ENCODE results near the gene ERICH6B.

Gene ERICH6B

DNA sequence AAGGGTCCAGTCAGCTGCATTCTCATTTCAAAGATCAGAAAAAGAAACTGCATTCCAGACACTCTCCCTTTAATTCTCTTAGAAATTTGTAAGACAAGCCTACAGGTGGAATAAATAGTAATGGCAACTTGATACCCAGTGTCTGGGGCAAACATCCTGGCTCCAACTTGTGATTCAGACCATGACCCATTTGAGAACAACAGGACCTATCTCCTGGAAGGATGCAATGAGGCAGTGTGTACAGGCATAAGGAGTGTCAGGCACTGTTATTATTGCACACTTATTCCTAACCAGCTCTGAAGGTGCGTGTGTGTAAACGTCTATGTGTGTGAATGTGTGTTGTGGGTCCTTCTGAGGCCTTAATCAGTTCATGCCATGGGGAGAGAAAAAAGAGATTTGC, 13.9 kb downstream of the ERICH6B start:
- DNase-seq (ENCODE audit: low read depth, low spot score): no peak

DNA sequence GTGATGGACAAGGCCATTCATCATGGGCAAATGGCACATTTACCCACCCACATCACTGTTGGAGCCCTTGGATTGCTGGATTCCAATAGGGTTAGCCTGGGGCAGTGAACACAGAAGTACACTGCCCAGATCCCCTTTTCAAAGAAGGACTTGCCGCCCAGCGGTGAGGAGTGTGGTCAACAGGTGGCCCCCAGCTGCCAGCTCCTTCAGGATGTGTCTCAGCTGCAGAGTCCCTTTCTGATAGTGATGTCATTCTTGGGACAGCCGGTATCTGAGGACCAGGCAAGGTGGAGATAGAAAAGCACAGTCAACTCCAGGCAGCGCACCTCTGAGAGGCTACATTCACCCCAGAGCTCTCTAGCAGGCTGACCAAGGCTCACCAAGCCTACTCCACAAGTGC, 16.9 kb downstream of the ERICH6B start:
- DNase-seq (ENCODE audit: low read depth, low spot score): no peak

DNA sequence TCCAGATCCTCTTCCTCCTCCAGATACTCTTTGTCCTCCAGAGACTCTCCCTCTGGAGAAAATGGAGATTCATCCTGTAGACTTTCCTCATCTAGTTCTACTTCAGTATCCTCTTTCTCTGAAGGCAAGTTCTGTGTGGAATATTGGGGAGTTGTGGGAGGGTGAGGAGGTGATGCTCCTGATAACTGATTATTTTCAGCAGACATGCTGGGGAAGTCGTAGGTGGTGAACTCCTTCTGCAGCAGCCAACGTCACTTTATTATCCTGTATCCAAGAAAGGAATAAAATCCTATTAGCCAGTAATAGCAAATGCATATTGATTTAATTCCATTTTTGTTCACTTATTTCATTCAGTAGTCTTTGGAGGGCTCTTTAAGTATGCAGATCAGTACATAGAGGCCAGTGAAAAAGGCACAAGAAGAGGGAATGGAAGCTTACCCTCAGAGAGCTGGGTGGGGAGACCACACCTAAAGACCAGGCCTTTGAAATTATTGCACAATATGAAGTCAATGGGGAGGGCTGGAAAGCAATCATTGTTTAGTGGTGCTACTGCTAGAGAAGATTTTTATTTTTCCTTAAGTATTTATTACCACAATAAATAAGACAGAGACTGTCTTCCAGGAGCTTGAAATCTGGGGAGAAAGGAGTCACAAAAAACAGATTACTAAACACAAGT, 18.6 kb downstream of the ERICH6B start:
- no peak for DNase-seq (ENCODE audit: low read depth, low spot score)

DNA sequence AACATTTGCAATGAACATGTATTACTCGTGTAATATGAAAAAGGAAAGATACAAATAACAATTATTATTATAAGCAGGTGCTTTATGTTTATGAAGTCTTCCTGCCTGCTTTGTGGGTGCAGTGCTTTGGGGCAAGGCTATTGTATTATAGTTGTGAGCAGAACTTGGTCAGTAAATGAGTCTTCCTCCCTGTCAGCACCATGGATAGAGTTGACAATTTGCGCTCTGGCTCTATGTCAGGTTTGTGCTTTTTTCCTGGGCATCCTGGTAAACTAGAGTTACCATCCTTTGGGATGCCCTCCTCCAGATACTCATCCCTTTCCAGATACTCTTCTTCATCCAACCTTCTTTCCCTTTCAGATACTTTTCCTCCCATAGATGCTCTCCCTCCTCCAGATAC, 19.6 kb downstream of the ERICH6B start:
- DNase-seq (ENCODE audit: low read depth, low spot score): no peak

DNA sequence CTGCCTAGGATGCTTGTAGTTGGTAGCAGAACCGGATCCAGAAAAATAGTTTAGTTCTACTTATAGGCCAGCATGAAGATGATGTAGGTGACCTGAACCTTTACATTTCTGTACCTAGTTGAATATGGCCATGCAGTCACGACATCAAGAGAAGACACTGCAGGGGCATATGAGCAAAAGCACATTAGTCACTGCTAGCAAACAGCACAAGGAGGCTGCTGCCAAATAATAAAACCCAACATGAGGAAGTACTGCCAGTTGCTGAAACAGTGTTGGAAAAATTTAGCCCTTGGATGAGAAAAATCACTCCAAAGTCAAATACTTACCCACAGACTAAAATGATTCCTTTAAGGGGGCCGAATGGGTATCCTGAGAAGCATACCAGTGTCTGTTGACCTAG, 20.8 kb downstream of the ERICH6B start:
- DNase-seq (ENCODE audit: low read depth, low spot score): no peak

DNA sequence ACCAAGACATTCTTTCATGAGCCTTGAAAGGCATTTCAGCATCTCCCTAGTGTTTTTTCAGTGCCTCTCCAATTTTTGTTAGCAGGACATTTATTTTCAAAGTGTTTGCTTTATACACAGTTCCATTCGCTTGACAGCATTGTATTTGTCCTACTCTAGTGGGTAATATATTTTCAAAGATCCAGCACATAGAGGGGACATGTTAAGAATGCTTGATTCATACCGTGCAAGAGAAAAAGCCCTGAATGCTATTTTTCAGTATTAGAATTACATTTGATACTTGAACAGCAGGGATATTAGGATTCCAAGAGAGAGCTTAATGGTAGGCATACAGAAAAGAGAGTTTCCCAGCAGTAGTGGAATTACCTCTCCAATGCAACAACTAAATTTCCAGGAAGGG, 21.3 kb downstream of the ERICH6B start:
- no peak for DNase-seq (ENCODE audit: low read depth, low spot score)

GRCh38 chr13:45592758-45593157, 22.8 kb downstream of the ERICH6B start:
- no peak for DNase-seq (ENCODE audit: low read depth, low spot score)

DNA sequence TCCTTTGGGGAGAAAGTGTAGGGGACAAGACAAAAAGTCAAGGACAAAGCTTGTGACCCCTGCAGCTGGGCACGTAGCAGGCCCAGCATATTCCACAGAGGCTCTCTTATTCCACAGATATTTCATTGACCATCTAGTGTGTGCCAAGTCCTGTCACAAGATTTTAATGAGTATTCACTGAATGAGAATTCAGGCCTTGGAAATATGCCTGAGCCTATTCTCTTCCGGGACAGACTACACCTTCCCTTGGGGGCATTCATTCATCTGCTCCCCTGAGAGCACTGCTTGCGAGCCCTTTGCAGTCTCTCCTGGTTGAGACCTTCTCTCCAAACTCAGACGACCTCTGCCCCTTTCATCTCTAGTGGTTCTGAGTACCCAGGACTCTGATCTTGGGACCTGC, 25.5 kb downstream of the ERICH6B start:
- DNase-seq (ENCODE audit: low read depth, low spot score): no peak

GRCh38 chr13:45587897-45588296, 27.6 kb downstream of the ERICH6B start:
- no peak for DNase-seq (ENCODE audit: low read depth, low spot score)

DNA sequence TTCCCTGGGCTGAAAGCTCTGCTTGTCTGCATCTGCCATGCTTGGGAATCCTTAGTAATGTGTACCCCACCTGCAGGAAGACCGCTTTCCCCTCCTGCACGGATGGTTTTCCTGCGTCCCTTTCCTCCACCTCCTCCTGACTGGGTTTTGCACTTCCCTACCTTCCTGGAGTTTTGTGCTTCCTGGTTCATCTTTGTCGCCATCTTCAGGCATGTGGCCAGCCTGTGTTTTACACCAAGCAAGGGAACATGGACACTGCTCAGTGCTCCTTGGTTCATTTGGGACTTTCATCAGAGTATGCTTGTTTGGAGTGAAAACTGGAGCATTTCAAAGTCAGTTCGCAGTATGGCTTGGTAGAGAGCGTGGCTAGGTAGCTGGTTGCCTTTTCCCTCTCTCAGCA, 30.7 kb downstream of the ERICH6B start:
- no peak for DNase-seq (ENCODE audit: low read depth, low spot score)

- no peak for DNase-seq (ENCODE audit: low read depth, low spot score)
Observed at GRCh38 chr13:45582408-45583076, 33.0 kb downstream of the ERICH6B start.

DNA sequence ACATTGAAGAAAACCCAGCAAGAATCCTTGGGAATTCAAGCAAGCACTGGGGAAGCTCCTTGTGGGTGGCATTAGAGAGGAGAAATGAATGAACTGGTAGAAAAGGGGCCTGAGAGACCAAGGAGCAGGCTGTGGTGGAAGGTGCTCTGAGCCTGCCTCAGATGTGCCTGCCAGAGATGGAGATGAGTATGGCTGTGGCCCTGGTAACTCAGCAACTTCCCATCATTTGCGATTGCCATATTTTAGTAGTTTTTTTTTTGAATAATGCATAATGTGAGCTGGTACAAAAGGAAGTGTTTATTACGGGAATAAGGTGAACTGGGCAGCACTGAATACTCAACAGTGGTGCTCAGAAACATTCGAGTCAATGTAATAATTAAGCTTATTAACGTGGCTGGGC, 39.1 kb downstream of the ERICH6B start:
- DNase-seq (ENCODE audit: low read depth, low spot score): no peak

DNA sequence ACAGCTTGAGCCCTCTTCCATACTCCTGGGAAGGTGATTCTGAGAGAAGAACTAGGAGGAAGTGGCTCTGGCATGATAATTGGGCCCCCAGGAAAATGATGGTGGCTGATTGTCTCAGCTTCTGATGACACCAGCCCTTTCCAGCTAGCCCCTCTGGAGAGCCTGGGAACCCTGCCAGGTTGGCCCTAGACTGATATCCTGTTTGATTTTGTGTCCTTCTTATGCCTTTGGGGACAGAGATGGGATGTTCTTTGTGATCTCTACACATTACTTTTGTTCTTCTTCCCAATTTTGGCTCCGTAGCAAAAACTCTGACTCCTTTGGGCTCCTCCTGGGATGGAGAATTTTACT, 39.7 kb downstream of the ERICH6B start:
- DNase-seq (ENCODE audit: low read depth, low spot score): no peak

- DNase-seq (ENCODE audit: low read depth, low spot score): no peak
Observed at GRCh38 chr13:45575146-45575829, 40.3 kb downstream of the ERICH6B start.

DNA sequence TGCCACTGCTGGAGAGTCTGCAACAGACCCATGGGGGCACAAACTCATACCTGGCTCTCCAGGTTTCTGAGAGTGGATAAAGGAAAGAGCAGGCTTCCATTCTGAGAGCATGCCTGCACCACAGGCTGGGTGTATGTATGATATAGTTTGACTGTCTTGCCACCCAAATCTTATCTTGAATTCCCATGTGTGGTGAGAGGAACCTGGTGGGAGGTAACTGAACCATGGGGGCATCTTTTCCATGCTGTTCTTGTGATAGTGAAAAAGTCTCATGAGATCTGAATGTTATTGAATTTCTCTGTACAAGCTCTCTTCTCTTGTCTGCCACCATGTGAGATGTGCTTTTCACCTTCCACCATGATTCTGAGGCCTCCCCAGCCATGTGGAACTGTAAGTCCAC, 50.2 kb downstream of the ERICH6B start:
- no peak for DNase-seq (ENCODE audit: low read depth, low spot score)

DNA sequence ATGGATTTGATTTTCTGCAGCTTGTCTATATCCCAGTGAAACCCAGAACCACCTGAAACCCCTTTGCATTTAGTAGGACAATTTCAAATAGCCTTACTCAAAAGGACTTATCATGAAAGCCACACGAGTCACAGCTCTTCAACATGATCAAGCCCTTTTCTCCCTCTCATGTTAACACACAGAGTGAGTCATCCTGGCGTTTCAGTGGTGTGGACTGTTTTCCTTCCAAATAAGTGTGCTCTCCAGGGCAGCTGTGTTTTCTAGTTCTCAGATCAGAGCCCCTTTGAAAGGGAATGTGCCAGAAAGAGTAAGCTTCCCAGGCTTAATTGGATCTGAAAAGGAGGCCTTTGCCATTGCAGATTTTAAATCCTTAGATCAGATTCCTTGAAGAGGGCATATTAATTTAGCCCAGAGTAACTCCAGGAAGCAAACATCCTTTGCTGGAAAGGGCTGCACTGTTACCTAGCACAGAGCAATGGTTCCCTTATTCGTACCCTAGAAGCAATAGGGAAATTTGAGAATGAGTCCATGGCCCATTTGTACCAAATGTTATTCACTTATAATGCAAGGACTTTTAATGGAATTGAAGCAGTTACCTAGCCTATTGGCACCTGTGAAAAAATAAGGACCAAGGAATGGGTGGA, 51.3 kb downstream of the ERICH6B start:
- peak; percentile 33 for DNase-seq (ENCODE audit: low read depth, low spot score)

- DNase-seq (ENCODE audit: low read depth, low spot score): no peak
Observed at GRCh38 chr13:45554604-45555109, 60.9 kb downstream of the ERICH6B start.

GRCh38 chr13:45548281-45548680, 67.3 kb downstream of the ERICH6B start:
- DNase-seq (ENCODE audit: low read depth, low spot score): no peak

DNA sequence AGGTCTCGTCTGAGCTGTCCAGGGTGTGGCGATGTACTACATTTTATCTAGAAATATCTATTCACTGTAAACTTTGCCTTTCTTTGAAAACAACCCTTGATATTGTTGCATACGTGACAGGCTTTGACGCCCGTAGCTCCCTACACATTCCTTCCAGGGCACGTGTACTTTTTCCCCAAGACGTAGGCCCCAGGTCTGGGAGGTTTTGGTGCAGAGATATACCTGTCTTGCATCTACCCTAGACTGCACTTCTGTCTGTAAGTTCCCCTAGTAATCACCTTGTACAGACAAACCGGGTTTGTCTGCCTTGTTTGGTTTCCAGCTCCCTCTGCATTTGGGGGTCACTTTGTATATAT, 69.2 kb downstream of the ERICH6B start:
- no peak for DNase-seq (ENCODE audit: low read depth, low spot score)

GRCh38 chr13:45545686-45546409, 69.7 kb downstream of the ERICH6B start:
- no peak for DNase-seq (ENCODE audit: low read depth, low spot score)

- no peak for DNase-seq (ENCODE audit: low read depth, low spot score)
Observed at GRCh38 chr13:45544520-45544919, 71.0 kb downstream of the ERICH6B start.

DNA sequence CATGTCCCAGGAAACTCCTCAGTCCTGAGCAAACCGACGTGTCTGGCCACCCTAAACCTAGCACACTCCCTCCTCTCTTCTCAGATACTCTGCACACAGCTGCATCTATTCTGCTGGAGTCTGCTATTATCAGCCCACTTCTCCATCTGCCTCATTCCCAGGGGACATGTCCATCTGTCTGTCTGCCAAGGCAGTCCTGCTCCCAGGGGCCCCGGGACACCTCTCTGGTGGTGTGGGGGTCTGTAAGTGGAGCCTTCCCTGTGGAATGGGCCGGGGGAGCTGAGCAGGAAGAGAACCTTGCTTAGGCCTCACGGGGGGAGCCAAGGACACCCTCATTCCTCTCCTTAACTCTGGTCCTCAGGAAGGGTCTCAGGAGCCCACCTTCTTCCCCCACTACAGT, 72.7 kb downstream of the ERICH6B start:
- DNase-seq (ENCODE audit: low read depth, low spot score): no peak
